NT2/D1 (cell line): ENCODE measurements around the gene RAI1.

Experiments
- DNase-seq: peaks from one replicate; pipeline ENCODE4 v3.0.0-alpha.2; 2011; ENCODE audit warnings: low read depth, low spot score
- H3K27me3 ChIP-seq: 2 replicates; pipeline ENCODE4 v1.6.0; 2011; ENCODE audit warnings: mild to moderate bottlenecking; ENCODE audit not compliant: insufficient read length, insufficient read depth
- H3K36me3 ChIP-seq: 2 replicates; pipeline ENCODE4 v1.6.1; 2011; ENCODE audit warnings: mild to moderate bottlenecking, low read length, mixed read lengths; ENCODE audit not compliant: insufficient read depth, insufficient read length
- H3K4me1 ChIP-seq: 2 replicates; pipeline ENCODE4 v1.5.1; 2011; ENCODE audit not compliant: insufficient read depth, insufficient read length
- H3K4me3 ChIP-seq: 2 replicates; pipeline ENCODE4 v1.5.1; 2011; ENCODE audit warnings: low read depth; ENCODE audit not compliant: insufficient read length
- H3K9ac ChIP-seq: 2 replicates; pipeline ENCODE4 v1.6.0; 2011; ENCODE audit warnings: low read depth; ENCODE audit not compliant: insufficient read length
- H3K9me3 ChIP-seq: 2 replicates; pipeline ENCODE4 v1.5.1; 2011; ENCODE audit warnings: mild to moderate bottlenecking, low read length; ENCODE audit not compliant: insufficient read depth
- SUZ12 ChIP-seq: IDR thresholded peaks from 2 replicates; pipeline ENCODE4 v1.6.1; 2011; ENCODE audit not compliant: insufficient read length, insufficient read depth; ENCODE audit errors: extremely low read depth
- YY1 ChIP-seq: IDR thresholded peaks from 2 replicates; pipeline ENCODE4 v1.6.1; 2011; ENCODE audit not compliant: insufficient read length, insufficient read depth
- ZNF274 ChIP-seq: IDR thresholded peaks from 2 replicates; pipeline ENCODE4 v1.6.1; 2011; ENCODE audit warnings: mild to moderate bottlenecking, low read depth, low read length

Gene RAI1

GRCh38 chr17:17826942-17827785, 145.9 kb downstream of the RAI1 start:
- peaks cover 26% of the 10 kb centered on the region for H3K4me1 ChIP-seq

GRCh38 chr17:17827826-17828621, 146.8 kb downstream of the RAI1 start:
- Histone ChIP-seq H3K9ac (no peak overlapping the region), H3K4me3 (no peak overlapping the region), H3K4me1 (peaks cover 20% of the 10 kb centered on the region), H3K27me3 (no peaks in the 10 kb centered on the region), H3K36me3 (peaks cover 21% of the 10 kb centered on the region), H3K9me3 (no peaks in the 10 kb centered on the region)
- DNase-seq: no peak
- TF ChIP-seq SUZ12 (no peak), ZNF274 (no peak), YY1 (no peak)

More at GRCh38 chr17:17826942-17827785, 145.9 kb downstream of the RAI1 start:
- Histone ChIP-seq H3K9ac (no peak overlapping the region), H3K4me3 (no peak overlapping the region), H3K36me3 (peaks cover 25% of the 10 kb centered on the region), H3K9me3 (no peaks in the 10 kb centered on the region), H3K27me3 (no peaks in the 10 kb centered on the region)
- no peak for TF ChIP-seq YY1
- no peak for TF ChIP-seq ZNF274
- no peak for TF ChIP-seq SUZ12
- DNase-seq: no peak

GRCh38 chr17:17830269-17830567, 149.0 kb downstream of the RAI1 start:
- Histone ChIP-seq H3K9me3 (no peaks in the 10 kb centered on the region), H3K4me1 (peaks cover 11% of the 10 kb centered on the region), H3K27me3 (no peaks in the 10 kb centered on the region), H3K4me3 (no peak overlapping the region), H3K9ac (no peak overlapping the region), H3K36me3 (peaks cover 25% of the 10 kb centered on the region)
- TF ChIP-seq ZNF274: no peak
- no peak for TF ChIP-seq SUZ12
- TF ChIP-seq YY1: no peak
- no peak for DNase-seq

- no peak overlapping the region for H3K4me3 ChIP-seq
- H3K27me3 ChIP-seq: no peaks in the 10 kb centered on the region
- DNase-seq: no peak
- no peak for TF ChIP-seq YY1
- no peak for TF ChIP-seq SUZ12
- TF ChIP-seq ZNF274: no peak
- peaks cover 28% of the 10 kb centered on the region for H3K36me3 ChIP-seq
- no peak overlapping the region for H3K9ac ChIP-seq
- H3K4me1 ChIP-seq: peaks cover 12% of the 10 kb centered on the region
- no peaks in the 10 kb centered on the region for H3K9me3 ChIP-seq
Measured at GRCh38 chr17:17830740-17831207, 149.5 kb downstream of the RAI1 start.

- H3K4me1 ChIP-seq: peaks cover 12% of the 10 kb centered on the region
- no peak overlapping the region for H3K4me3 ChIP-seq
- H3K27me3 ChIP-seq: no peaks in the 10 kb centered on the region
- no peak for DNase-seq
- H3K9ac ChIP-seq: no peak overlapping the region
- H3K36me3 ChIP-seq: peaks cover 28% of the 10 kb centered on the region
- H3K9me3 ChIP-seq: no peaks in the 10 kb centered on the region
- TF ChIP-seq ZNF274 (no peak), SUZ12 (no peak), YY1 (no peak)
Measured at GRCh38 chr17:17831208-17832031, 150.2 kb downstream of the RAI1 start.

- H3K36me3 ChIP-seq: peaks cover 28% of the 10 kb centered on the region
- peaks cover 8% of the 10 kb centered on the region for H3K4me1 ChIP-seq
- no peak for DNase-seq
- no peak for TF ChIP-seq SUZ12
- no peak for TF ChIP-seq ZNF274
- TF ChIP-seq YY1: no peak
- H3K9ac ChIP-seq: no peak overlapping the region
- no peaks in the 10 kb centered on the region for H3K9me3 ChIP-seq
- H3K27me3 ChIP-seq: no peaks in the 10 kb centered on the region
- no peak overlapping the region for H3K4me3 ChIP-seq
Measured at GRCh38 chr17:17832032-17832363, 150.7 kb downstream of the RAI1 start.
